GM19025 (cell line): Measurements from ENCODE around the gene NR0B2.
A peak's percentile ranks its signal among the peaks of the same experiment; 100 is the strongest.
"Not testable (repeated sequence)": the region's sequence is repeated elsewhere in the genome, so short reads cannot be mapped to it uniquely, and the experiment has no call there.

Source experiments
- ATAC-seq: cut with Tn5 transposase; IDR thresholded peaks from one replicate; pipeline ENCODE4 v1.9.1; 2021; ENCODE audit warnings: mild to moderate bottlenecking, low read depth, moderate library complexity; ENCODE audit not compliant: unreplicated experiment

Gene NR0B2

GRCh38 chr1:26894263-26894662 is 19.5 kb downstream of the NR0B2 start:
- ATAC-seq: no peak

GRCh38 chr1:26890467-26890796 is 23.3 kb downstream of the NR0B2 start:
- ATAC-seq: peak; percentile 19

DNA sequence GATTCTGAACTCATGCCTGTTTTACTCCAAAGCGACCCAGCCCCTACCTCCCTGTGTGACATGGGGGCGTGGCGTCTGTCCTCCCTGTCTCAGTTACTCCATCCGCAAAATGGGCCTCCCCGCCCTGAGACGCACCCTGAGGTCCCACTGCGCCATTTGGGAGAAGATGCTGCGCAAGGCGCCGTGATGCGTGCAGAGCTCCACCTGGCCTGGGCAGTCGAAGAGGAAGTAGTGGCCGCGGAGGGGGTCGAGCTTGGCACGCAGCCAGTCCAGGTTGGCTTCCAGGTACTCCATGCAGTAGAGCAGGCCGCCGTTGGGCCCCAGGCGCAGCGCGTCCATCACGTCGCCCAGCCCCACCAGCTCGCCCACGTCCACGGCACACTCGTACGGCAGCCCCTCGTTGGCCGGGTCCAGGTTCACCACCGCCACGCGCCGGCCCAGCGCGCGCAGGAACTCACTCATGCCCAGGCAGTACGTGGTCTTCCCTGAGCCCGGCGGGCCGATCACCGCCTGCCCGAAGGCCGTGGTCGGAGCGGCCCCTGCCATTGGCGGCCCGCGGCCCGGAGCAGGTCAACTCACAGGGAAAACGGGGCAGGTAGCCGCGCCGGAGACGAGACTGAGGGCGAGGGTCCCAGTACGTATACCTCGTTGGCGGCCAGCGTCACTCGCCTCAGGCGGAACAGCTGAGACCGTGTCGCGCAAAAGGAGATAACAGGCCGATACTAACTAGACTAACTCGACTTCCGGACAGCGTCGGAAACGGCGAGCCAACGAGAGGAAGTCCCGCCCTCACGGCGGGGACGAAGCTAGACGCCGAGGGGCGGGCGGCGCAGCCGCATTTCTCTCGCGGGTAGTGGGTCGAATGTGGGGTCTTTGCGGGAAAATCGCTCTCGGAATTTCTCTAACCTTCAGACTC is 24.0 kb downstream of the NR0B2 start, which contains the start of gene GPN2:
Gene GPN2, minus strand, starts transcription at position 733 of the 916 bp plus-strand sequence. Its CDS starts 187 bp downstream, at position 546.
- peak; percentile 89 for ATAC-seq

DNA sequence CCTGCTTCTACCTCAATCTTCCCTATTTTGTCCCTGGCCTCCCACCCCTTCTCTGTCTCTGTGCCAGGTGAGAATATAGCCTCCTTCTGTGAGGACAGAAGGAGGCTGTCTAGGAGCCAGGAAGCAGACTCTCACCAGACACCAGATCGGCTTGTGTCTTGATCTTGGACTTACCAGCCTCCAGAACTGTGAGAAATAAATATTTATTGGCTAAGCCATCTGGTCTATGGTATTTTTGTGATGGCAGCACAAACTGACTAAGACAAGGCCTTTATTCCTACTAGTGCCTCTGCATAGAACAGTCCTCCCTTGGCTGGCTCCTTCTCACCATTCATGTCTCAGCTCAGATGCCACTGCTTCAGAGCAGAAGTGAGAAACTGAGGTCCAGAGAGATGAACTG is 25.5 kb downstream of the NR0B2 start:
- ATAC-seq: no peak

- ATAC-seq: no peak
Measured at GRCh38 chr1:26887125-26887524, 26.6 kb downstream of the NR0B2 start.

- ATAC-seq: no peak
Measured at GRCh38 chr1:26882696-26883463, 30.9 kb downstream of the NR0B2 start.

GRCh38 chr1:26881611-26882010 is 32.2 kb downstream of the NR0B2 start:
- not testable (repeated sequence) for ATAC-seq

DNA sequence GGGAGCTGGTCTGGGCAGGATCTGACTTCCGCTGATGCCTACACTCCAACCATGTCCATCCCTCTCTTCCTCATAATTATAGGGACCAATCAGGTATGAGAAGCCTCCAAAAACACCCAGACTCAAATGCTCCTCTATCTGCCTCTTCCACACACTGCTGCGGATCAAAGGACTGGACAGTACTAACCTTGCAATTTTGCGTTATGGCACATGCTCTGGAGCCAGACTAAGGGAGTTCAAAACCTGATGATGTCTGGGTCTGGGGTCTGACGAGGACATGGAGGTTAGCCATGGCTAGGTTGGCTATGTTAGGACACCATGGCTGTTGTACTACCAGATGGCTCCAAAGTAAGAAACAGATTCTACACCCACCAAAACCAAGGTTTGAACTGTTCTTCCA is 34.0 kb downstream of the NR0B2 start:
- ATAC-seq: no peak

- ATAC-seq: no peak
Measured at GRCh38 chr1:26877326-26877725, 36.4 kb downstream of the NR0B2 start.

DNA sequence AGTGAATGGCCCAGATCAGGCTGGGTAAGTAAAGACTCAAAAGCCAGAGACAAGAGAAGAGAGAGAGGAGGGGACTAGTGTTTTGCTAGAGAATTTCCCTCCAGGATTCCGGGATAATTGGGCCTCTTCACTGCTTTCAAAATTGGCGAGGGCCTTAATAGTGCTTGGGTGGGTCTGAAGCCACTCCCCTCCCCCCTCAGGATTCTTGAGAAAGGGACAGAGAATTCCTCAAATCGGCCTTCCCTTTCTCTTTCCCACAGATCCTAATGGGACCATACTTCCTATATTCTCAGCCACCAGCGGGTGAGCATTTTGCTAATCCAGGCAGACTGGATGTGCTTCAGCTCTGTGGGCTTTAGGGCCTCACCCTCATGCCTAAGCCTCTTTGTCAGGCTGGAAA is 38.9 kb downstream of the NR0B2 start:
- no peak for ATAC-seq

DNA sequence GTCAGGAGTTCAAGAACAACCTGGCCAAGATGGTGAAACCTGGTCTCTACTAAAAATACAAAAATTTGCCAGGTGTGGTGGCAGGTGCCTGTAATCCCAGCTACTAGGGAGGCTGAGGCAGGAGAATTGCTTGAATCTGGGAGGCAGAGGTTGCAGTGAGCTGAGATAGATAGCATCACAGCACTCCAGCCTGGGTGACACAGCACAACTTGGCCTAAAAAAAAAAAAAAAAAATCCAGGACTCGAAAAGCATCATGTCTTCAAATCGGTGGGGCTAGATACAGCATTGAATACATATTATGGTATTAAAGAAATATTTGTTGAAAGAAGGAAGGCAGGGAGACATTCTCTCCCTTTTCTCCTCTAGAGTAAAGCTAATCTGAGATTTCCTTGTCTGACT is 40.7 kb downstream of the NR0B2 start:
- ATAC-seq: not testable (repeated sequence)

DNA sequence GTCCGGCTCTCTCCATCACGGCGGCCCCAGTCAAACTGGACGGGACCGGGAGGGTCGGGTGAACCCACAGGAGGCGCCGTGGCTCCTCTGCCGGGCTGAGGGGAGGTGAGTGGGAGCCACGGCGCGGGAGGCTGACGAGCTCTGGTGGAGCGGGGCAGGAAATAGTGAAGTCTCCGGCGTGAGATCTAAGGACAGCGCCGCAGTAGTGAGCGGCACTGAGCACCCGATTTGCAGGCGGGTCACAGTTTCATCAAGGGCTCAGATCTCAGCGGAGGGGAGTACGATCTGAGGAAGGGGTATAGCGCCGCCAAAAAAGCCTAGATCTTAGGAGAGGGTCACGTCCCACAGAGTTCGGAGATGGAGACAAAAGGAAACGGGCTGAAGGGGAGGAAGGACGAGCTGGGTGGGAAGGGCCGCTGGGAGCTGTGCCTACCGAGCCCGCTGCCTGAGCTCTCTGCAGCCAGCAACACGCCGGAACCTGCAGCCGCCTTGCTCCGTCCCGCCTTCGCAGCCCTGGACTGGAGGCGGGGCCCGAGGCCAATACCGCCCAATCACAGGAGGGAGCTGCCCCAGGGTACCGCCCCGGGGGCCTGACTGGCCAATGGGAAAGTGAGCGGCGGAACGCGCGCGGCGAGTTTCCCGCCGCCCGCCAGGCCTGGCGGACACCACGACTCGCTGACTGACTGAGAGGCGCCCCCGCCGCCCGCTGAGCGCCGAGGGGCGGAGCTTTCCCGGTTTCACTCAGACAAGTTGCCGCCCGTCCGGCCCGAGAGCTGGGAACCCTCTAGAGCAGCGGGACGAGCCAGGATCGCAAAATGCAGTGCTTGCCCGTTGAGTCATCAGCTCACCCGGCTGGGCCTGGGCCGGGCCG is 48.9 kb downstream of the NR0B2 start:
- peak; percentile 93 for ATAC-seq

GRCh38 chr1:26863685-26864077 is 50.1 kb downstream of the NR0B2 start:
- ATAC-seq: no peak

DNA sequence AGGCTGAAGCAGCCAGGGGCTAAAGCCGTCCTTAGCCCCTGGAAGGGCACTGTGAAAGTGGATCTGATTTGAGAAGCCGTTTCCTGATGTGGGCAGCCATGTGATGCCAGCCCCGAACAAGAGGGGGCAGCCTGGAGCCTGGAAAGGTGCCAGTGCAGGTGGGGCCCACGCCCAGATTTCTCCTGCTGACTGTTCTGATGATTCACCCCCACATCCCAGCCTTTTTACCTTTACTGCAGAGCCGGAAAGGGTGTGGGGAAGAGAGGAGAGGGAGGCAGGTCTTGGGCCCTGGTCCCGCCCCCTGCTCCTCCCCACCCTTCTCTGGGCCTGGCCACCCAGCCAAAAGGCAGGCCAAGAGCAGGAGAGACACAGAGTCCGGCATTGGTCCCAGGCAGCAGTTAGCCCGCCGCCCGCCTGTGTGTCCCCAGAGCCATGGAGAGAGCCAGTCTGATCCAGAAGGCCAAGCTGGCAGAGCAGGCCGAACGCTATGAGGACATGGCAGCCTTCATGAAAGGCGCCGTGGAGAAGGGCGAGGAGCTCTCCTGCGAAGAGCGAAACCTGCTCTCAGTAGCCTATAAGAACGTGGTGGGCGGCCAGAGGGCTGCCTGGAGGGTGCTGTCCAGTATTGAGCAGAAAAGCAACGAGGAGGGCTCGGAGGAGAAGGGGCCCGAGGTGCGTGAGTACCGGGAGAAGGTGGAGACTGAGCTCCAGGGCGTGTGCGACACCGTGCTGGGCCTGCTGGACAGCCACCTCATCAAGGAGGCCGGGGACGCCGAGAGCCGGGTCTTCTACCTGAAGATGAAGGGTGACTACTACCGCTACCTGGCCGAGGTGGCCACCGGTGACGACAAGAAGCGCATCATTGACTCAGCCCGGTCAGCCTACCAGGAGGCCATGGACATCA is 50.7 kb downstream of the NR0B2 start, which contains the start of gene SFN:
Gene SFN, plus strand, starts transcription at position 369 of the 904 bp plus-strand sequence. Its CDS starts 64 bp downstream, at position 433.
- no peak for ATAC-seq

GRCh38 chr1:26861889-26862378 is 51.8 kb downstream of the NR0B2 start:
- no peak for ATAC-seq
